ENCODE measurements around the gene MAP4K5. TPM values are rescaled to one million over a fixed set of nuclear protein-coding genes. Genes with fewer than 3 reads are reported as not detected.

Gene MAP4K5
- total RNA-seq (100 to 1,000 TPM in 3 of 7 donors, 10 to 100 TPM in 4; 47.5 to 172 (median 57.9) TPM), polyA plus RNA-seq (10 to 100 TPM in 2 of 3 donors, 1 to 10 TPM in 1; 9.1 to 15.9 (median 11.9) TPM)
- long read RNA-seq, donor 1, result 0 reads
- long read RNA-seq, donor 2, result 0 reads

DNA sequence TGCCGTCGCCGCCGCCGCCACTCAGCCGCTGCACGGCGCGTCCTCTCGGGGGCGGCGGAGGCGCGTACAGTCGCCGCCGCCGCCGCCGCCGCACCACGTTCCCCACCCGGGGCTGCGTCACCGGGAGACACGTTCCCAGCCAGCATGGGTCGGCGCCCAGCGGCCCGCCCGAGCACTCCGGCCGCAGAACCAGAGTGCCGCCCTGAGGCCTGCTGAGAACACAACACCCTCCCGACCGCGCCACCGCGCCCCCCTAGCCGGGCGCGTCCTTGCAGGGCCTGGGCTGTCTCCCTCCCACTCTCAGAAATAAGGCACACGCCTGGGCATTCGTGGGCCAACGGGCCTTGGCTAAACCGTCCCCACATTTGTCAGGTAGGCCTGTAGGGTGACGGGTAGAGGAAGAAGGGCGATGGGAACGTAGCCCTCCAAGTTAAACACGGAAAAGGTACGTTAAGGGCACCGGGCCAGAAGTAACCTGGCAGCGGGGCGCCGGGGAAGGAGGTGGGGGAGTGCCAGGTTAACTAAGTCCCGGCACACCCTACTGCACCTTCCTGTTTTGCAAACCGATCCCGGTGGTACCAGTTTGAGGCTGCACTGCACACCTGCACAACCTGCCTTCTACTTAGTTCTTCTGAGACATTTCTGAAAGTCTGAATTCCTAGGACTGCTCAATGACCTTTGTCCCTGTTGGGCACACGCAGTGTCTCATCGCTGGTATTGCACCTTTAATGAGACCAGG lies at the start of gene MAP4K5:
Gene MAP4K5 (minus strand): TSS at position 68 of the 739 bp plus-strand sequence. CDS start 520 bp downstream, outside the sequence.
- H3K27me3 ChIP-seq (replicated peaks in 1 of 7), result no peaks in the 10 kb centered on the region
- H3K4me3 ChIP-seq, result peak within 1 kb of the TSS; percentile 75 to 91 (median 84)
- intact Hi-C loops (cut with DNase I; ENCODE audit: low total_unique reads), result loop anchor here (2.0 kb wide), 1 partner anchor 216 kb away; no protein-coding TSS in a partner anchor
- peak; percentile 99 for DNase-seq
- peaks cover 0 to 10% (median 0%) of the 10 kb centered on the region in 6 donors for H3K36me3 ChIP-seq
- peaks cover 0 to 2% (median 0%) of the 10 kb centered on the region in 8 donors for H3K9me3 ChIP-seq
- 0 to 1% (median 0%) methylated on average over 26 to 60 of the region's 60 CpGs for WGBS, 5 donors
- TF ChIP-seq, protein P1, sequence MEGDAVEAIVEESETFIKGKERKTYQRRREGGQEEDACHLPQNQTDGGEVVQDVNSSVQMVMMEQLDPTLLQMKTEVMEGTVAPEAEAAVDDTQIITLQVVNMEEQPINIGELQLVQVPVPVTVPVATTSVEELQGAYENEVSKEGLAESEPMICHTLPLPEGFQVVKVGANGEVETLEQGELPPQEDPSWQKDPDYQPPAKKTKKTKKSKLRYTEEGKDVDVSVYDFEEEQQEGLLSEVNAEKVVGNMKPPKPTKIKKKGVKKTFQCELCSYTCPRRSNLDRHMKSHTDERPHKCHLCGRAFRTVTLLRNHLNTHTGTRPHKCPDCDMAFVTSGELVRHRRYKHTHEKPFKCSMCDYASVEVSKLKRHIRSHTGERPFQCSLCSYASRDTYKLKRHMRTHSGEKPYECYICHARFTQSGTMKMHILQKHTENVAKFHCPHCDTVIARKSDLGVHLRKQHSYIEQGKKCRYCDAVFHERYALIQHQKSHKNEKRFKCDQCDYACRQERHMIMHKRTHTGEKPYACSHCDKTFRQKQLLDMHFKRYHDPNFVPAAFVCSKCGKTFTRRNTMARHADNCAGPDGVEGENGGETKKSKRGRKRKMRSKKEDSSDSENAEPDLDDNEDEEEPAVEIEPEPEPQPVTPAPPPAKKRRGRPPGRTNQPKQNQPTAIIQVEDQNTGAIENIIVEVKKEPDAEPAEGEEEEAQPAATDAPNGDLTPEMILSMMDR (IDR thresholded peaks at IDR 0.05 in 8 of 11, conservative IDR thresholded peaks at IDR 0.05 in 3 of 11), result peak; percentile 76 to 98 (median 91)
- TF ChIP-seq POLR2A (IDR thresholded peaks at IDR 0.05) (no peak), POLR2AphosphoS5 (IDR thresholded peaks at IDR 0.05) (peak; percentile 79 to 89 (median 84))
- H3K4me1 ChIP-seq, result peaks cover 26 to 60% (median 50%) of the 10 kb centered on the region in 6 donors
- peak within 1 kb of the TSS; percentile 87 to 98 (median 96) for H3K27ac ChIP-seq

DNA sequence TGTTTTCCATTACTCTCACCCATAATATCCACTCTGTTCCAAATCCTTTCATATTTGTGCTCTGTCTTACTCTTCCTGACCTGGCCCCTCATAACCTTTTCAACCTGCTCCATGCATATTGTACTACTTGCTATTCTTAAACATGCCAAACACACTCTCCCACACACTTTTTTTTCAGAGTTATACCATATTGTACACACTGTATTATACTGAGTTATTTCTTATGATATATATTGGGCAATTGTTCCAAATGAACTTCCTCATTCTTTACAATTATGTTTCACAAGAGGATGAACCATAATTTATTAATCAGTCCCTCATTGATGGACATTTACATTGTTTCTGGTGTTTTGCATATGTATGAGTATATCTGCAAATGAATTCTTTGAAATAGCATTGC lies 46.1 kb upstream of the MAP4K5 start:
- Histone ChIP-seq H3K36me3 (no peaks in the 10 kb centered on the region), H3K9me3 (no peaks in the 10 kb centered on the region), H3K27me3 (replicated peaks in 1 of 7) (no peaks in the 10 kb centered on the region), H3K4me1 (no peaks in the 10 kb centered on the region), H3K27ac (no peak overlapping the region), H3K4me3 (no peak overlapping the region)
- DNase-seq, result no peak
- intact Hi-C loops (cut with DNase I; ENCODE audit: low total_unique reads), result no loop called here
- TF ChIP-seq, protein P1 (IDR thresholded peaks at IDR 0.05 in 8 of 11, conservative IDR thresholded peaks at IDR 0.05 in 3 of 11), result no peak
- TF ChIP-seq POLR2AphosphoS5 (IDR thresholded peaks at IDR 0.05) (no peak), POLR2A (IDR thresholded peaks at IDR 0.05) (no peak)

DNA sequence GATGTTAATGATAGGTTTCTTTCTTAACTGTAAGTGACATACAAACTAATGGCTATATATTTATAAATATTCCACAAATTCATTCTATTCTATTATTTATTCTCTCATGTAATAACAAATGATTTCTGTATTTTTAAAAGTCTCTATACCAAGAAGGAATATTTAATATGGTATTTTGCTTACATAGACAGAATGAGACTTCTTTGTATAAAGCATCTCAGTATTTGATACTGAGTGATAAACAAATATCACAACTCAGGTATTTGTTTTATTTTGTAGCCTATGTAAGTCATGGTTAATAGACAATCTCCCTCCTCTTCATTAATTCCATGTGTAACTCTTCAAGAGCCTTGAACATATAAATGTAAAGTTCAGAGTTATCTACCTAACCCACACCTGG lies 45.6 kb upstream of the MAP4K5 start:
- H3K9me3 ChIP-seq, result peaks cover 0 to 2% (median 0%) of the 10 kb centered on the region in 8 donors
- intact Hi-C loops (cut with DNase I; ENCODE audit: low total_unique reads), result no loop called here
- no peaks in the 10 kb centered on the region for H3K4me1 ChIP-seq
- no peaks in the 10 kb centered on the region for H3K36me3 ChIP-seq
- no peak overlapping the region for H3K27ac ChIP-seq
- TF ChIP-seq, protein P1 (IDR thresholded peaks at IDR 0.05 in 8 of 11, conservative IDR thresholded peaks at IDR 0.05 in 3 of 11), result no peak
- TF ChIP-seq POLR2AphosphoS5 (IDR thresholded peaks at IDR 0.05), result no peak
- DNase-seq, result no peak
- H3K4me3 ChIP-seq, result no peak overlapping the region
- H3K27me3 ChIP-seq (replicated peaks in 1 of 7), result no peaks in the 10 kb centered on the region

DNA sequence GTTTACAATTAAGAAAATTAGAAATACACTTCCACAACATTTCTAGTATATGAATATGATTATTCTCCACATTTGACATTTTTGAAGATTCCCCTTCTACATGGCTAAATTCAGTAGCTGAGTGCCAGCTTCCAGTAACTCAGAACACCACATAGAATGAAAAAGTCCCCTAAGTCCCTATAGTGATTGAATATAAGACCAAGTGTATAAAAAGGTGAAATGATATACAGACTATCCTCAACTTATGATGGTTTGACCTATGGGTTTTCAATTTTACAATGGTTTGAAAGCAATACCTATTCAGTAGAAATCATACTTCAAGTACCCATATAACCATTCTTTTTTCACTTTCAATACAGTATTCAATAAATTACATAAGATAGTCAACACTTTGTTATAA lies 43.4 kb upstream of the MAP4K5 start:
- intact Hi-C loops (cut with DNase I; ENCODE audit: low total_unique reads), result no loop called here
- no peak for TF ChIP-seq POLR2A (IDR thresholded peaks at IDR 0.05)
- TF ChIP-seq, protein P1 (IDR thresholded peaks at IDR 0.05 in 8 of 11, conservative IDR thresholded peaks at IDR 0.05 in 3 of 11), result no peak
- no peak for TF ChIP-seq POLR2AphosphoS5 (IDR thresholded peaks at IDR 0.05)
- no peak for DNase-seq
- Histone ChIP-seq H3K4me1 (no peaks in the 10 kb centered on the region), H3K4me3 (no peak overlapping the region), H3K9me3 (peaks cover 0 to 24% (median 19%) of the 10 kb centered on the region in 8 donors), H3K36me3 (no peaks in the 10 kb centered on the region), H3K27me3 (replicated peaks in 1 of 7) (no peaks in the 10 kb centered on the region), H3K27ac (no peak overlapping the region)

All from spleen (tissue), 13 donors.